ENCODE measurements around the gene AJUBA.
A peak's percentile ranks its signal among the peaks of the same experiment; 100 is the strongest.
"Not testable (repeated sequence)": the region's sequence is repeated elsewhere in the genome, so short reads cannot be mapped to it uniquely, and the experiment has no call there.

AJUBA gene

DNA sequence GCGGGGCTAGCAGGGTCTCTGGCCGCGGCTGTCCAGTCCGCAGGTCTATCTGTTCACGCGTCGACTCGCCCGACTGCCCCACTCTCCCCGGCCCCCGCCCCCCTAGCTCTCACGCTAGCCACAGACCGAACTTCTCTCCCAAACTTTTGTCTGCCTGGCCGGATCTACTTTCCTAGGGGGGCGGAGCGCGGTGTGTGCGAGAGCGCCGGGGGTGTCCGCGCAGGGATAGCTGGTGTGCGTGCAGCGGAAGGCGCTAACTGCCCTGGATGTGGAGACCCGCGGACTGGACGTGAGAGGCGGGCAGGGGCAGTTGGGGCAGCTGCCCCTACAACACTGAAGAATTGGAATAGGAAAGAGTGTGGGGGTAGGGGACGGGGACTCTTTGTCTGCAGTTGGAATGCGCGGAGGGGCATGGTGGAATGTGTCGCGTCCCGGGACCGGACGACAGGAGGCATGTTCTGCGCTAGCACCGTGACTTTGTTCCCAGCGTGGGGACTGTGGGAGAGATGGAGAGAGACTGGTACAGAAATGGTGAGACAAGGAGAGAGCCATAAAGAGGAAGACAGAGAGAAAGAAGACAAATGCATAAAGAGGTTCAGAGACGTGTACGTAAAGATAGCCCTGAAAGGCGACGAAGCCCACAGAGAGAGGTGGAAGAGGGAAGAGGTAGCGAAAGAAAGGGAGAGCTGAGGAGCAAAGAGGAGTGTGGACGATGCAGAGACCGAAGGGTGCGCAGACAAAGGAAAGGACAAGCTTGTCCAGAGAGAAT is at the start of gene AJUBA:
TSS of gene AJUBA (minus strand) at position 75 of the 769 bp plus-strand sequence. CDS start 285 bp downstream, outside the sequence.
- DNase-seq: peak; percentile 57

DNA sequence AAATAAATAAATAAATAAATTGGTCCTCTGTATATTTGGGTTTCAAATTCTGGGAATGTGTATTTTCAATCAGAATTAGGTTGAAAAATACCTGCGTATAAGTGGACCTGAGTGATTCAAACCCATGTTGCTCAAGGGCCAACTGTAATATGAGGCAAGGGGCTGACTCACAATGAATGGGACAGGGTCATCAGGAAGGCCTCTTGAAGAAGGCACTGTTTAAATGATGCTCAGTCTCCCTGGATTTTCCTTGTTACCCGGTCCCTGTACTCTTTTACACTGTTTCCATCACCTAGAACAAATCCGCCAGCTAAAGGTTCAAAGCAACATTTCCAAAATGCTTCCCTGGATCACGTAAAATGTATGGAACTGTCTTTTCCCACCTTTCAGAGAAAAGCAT is 48.6 kb upstream of the AJUBA start:
- DNase-seq: no peak

DNA sequence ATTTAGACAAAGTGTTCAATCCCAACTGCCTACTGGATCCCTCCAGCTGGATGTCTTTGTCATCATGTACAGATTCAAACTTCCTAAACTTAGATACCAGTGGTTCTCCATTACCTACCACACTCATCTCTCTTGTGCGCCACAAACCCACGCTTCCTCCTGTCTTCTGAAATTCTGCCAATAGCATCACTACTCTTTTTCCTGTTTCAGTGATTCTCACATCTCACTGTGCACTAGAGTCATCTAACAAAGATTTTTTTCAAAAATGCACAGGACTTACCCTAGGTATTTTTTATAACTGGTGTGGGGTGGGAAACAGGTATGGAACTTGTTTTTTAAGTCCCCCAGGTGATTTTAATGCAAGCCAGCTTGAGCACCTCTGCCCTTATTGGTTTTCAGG is 46.4 kb upstream of the AJUBA start:
- no peak for DNase-seq

DNA sequence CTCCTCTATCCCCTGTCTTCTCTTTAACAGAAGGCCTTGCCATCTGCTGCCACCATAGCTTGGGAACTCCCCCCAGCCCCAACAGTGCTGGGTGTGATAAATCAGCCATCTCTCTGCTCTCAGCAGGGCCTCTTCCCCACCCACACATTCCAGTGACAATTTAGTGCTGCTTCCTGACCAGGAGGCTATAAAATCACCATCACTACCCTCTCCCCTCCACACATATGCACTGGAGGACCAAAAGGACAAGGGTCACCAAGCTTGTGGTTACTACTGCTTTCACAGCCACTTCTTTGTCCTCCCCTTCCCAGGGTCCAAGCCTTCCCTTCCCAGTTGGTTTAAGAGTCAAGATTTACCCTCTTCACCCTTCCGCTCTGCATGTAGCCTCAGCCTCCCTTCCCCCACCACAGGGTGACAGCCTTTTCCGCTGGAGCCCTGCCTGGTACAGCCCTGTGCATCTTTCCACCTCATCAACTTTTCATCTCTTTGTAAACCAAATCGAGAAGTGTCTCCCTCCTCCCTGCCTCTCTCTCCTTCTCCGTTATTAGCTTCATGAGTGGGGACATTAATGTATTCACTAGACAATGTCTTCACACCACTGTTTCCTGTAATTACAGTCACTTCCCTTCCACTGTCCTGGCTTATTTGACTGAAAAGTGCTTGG is 42.9 kb upstream of the AJUBA start:
- no peak for DNase-seq

DNA sequence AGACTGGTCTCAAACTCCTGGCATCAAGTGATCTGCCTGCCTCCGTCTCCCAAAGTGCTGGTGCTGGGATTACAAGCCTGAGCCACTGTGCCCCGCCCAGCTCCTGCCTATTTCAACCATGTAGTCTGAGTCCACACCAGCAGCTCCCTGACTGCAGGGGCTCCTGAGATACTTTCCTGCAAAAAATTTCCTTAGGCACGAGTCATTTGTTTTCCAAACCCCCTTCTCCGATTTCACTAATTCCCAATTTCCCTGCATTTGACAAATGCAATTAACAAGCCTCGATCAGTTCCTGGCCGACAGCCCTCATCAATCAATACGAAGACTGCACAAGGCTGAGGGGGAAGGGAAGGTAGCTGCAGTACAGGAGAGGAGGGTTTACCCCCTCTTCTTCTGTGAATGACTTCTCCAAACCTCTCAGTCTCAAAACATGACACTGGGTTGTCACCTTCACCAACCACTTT is 42.3 kb upstream of the AJUBA start:
- DNase-seq: no peak

DNA sequence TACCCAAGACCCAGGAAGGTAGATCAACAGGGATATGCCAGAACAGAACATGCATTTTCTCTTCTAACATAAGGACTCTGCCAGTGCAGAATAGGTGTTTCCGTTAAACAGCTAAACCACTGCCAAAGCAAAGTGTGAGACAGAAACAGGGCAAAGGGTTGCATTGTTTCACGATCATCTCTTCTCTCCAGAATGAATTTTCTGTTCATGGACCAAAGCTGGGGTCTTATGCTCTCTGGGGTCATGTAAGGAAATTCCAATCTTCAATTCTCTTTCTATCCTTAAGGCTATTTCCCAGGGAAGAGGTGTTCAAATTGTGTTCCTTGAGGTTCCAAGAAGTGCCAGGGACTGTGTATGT is 41.4 kb upstream of the AJUBA start:
- DNase-seq: no peak

DNA sequence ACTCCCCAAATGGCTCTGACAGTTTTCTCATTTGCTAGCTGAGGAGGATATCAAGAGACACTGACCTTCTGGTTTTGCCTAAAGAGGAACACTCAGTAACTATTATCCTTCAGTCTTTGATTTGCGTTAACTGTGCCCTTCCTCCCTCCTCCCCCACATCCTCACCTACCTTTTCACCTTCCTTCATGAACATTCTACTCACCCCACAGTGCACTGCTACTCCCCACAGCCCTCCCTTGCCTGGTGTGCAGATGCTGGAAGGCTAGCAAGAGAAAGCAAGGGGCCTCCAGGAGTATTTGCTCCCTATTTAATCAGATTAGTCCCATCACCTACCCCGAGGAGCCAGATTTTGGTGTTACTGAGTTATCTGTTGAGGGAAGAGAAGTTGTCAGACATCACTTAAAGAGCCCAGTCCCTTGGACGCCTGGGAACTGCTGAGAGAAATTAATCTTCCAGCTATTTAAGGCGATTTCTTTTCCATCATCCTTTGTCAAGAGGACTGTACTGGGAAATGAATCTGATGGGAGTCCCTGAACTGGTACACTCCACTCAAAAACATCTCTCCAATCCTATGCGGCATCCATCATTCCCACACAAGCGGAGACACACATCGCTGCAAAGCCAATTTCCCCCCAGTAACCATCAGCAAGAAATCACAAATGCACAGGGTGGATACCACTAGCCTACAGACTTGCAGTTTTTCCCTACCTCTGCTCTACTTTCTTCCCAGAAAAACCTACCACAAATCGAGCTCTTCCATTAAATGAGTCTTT is 40.9 kb upstream of the AJUBA start:
- DNase-seq: no peak

DNA sequence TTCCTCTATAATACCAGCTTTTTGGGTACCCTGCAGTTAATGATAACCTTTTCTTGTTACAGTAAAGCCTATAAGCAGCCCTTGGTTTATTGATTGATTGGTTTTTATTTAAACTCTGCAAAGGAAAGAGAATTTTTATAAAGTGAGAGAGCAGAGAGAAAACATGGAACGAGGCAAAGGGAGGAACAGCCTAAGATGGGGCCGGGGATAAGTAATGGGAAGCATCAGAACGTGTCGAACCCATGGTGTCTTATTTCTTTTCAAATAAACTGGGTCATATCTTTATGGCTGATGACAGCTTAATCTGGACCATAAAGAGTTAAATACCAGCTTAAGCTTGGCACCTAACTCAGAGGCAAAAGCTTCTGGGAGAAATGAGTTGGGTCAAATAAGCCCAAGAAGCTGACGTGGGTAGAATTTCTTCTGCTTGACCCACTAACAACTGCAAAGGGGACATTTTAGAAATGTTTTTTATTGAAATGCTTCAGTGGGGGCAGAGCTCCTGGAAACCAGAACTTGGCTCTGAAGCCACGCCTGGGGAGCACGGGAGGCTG is 39.6 kb upstream of the AJUBA start:
- DNase-seq: no peak

DNA sequence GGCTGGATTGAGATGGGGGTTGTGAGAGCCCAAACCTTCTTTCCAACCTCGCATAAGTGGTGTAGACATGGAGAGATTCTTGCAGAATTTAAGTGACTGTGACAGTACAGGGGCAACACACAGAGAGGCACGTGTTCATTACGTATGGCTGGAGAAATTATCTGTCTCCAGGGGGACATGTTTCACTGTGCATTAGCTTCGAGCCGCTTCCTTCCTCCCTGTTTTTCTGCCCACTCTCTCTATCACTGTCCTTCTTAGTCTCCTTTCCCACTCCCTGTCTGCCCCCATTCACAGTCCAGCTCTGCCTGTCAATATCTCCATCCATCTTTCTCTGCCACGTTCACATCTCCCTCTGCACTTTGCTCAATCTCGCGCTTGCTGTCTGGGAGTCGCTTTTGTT is 39.1 kb upstream of the AJUBA start:
- no peak for DNase-seq

DNA sequence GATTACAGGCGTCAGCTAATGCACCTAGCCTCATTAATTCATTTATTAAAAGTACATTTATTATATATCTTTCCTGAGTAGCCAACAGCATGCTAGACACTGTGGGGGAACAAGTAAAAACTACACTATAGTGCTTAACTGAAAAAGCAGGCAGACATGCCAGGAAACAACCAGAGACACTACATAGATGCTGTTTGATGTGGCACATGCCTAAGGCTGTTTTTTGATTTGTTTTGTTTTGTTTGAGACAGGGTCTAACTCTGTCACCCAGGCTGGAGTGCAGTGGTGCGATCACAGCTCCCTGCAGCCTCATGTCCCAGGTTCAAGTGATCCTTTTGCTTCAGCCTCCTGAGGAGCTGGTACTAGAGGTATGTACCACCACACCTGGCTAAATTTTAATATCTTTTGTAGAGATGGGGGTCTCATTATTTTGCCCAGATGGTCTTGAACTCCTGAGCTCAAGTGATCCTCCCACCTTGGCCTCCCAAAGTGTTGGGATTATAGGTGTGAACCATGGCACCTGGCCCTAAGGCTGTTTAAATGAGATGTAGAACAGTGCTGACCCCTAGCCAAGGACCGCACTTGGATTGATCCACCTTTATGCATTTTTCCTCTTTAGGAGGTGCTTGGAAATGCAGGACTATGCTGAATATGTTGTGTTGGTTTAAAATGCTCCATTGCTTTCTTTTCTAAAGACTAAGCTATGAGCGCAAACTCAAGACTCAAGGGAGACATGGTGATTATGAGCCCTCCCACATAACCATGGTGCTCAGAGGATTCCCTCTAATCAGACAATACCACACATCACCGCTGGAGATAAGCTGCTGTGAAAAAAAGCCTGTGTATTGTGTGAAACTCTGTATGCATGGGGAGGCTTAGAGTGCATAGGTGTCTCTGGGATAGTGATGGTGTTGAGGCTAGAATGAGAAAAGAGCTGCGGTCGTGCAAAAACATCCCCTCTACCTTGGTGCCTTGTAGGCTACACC is 38.1 kb upstream of the AJUBA start:
- DNase-seq: no peak

DNA sequence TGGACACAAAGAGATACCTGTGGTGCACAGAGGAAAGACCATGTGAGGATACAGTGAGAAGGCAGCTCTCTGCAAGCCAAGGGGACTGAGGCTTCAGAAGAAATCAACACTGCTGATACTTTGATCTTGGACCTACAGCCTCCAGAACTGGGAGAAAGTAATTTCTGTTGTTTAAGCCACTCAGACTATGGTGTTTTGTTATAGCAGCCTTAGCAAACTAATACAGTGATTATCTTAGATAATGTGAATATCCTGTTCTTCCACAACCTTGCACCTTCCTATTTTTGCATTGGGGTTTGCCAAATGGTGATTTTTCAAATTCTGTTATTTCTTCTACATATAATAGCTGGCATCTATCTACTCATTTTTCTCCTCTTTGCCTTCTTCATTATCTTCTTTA is 35.8 kb upstream of the AJUBA start:
- DNase-seq: no peak

DNA sequence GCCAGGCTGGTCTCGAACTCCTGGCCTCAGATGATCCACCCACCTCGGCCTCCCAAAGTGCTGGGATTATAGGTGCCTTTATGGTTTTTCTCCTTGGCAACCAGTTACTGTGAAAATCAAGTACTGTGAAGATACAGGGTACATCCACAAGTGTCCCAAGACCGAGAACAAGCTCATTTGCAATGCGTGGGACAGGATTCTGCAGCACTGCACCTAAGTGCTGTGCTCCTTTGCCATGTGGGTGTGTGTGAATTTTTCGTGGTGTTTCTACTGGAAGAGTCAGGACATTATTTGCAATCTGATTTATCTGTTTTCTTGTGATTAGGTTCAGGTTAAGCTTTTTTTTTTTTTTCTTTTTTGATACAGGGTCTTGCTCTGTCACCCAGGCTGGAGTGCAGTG is 34.7 kb upstream of the AJUBA start:
- DNase-seq: no peak

DNA sequence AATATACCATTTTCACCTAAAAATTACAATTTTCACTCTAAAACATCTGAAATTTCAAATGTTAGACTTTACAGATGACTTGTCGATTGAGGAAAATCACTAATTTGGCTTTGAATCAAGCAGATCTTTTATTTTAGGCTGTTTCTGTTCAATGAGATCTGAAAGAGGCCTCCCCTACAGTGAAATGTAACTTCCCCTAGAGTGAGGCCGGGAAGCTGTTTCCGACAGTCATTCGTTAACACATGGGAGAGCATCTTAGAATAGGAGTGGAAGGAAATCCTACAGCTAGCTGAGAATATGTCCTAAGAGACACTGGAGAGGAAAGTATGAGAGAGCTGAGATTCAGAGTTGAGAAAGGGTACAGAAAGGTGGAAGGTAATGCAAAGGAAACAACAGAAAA is 33.3 kb upstream of the AJUBA start:
- DNase-seq: no peak

DNA sequence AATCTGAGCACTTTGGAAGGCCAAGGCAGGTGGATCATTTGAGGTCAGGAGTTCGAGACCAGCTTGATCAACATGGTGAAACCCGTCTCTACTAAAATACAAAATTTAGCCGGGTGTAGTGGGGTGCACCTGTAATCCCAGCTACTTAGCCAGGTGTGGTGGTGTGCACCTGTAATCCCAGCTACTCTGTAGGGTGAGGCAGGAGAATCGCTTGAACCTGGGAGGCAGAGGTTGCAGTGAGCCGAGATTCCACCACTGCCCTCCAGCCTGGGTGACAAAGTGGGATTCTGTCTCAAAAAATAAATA is 31.4 kb upstream of the AJUBA start:
- not testable (repeated sequence) for DNase-seq

DNA sequence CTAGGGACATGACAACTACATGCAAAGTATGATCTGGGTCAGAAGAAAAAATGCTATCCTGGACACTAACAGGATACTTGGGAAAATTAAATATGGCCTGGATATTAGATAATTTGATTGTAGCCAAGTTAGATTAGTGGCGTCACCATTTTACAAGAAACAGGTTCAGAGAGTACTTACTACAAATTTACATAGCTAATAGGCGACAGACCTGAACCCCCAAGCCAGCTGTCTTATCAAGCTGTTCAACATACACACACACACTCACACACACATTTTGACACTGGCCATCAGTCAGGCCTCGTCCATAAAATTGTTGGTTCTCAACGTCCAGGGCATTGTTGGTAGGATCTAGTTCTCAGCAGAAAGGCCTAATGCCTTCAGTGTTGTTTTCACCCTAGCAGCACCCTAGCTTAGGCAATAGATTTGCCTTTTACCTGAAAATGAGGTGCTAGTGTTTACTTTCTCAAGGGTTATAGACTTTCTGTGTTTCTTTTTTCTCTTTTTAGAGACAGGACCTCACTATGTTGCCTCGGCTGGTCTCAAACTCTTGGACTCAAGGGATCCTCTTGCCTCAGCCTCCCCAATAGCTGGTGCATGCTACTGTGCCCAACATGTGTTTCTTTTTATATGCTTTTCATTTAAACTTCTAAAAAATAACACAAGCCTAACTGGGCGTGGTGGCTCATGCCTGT is 30.9 kb upstream of the AJUBA start:
- no peak for DNase-seq

DNA sequence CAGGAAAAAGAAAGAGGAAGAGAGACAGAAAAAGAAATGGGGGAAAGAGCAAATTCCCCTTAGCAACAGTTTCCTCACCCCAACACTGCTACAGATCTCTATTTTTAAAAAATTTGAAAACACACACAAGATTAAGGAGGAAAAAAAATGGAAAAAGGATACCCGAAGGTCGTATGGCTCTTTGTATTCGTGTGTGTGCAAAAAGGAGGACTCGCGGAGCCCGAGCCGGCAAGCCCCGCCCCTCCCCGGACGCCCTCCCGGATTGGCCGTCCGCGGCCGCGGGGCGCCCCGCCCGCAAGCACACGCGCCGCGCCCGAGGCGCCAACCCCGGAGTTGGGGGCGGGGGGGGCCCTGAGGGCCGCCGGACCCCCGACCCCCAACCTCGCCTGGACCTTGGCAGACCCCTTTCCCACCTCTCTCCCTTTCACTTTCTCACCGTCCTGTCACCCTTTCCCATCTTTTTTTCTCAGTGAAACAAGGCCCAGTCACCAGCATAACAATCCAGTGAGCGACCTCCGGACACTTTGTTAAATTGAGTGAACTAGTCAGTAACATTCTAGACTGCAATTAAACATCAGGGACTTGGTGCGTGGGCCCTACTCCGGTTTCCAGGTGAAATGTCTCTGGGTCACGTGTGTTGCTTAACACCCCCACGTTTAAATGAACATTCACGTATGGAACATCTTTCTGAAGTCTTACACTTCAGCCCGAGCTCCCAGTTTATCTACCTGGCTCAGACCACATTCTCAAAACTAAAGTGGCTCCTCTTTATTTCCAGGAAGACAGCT is 27.8 kb upstream of the AJUBA start, which contains the start of gene C14orf93:
TSS of gene C14orf93 (minus strand) at position 205 of the 788 bp plus-strand sequence. CDS start 11,120 bp downstream, outside the sequence.
- DNase-seq: peak; percentile 83

DNA sequence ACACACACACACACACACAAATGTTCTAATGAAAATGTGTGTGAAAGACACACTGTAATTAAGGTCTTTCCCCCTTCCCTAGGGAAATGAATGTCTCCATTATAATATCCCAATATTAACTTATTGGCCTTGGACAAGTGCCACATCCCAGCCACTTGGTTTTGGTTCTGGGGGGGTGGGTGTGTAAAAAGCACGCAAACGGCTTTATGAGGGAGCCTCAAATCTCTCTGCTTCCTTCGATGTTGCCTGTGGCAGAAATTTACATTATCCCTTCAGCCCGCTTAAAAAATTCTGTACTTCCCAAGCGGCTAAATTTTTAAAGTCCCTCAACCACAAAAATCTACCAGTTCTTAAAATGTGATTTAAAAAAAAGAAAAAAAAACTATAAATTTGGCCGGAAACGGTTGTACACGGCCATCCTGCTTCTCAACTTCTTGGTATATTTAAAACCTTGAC is 27.2 kb upstream of the AJUBA start:
- no peak for DNase-seq

DNA sequence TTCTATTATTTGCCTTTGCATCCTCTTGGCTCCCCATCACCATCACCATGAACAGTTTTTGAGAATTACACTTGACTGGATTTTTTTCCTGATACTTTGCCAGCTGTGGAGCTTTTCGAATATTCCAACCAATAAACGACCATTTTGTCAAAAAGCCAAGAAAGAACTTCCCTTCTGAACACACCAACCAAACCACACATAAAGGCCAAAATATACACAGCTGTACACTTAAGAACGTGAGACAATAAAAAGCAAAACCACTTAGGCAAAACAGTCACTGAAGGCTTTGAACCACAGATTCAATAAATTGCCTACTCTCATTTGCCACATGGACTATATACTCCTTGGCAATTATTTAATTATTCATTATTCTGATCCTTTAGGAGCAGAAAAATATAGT is 26.5 kb upstream of the AJUBA start:
- no peak for DNase-seq

DNA sequence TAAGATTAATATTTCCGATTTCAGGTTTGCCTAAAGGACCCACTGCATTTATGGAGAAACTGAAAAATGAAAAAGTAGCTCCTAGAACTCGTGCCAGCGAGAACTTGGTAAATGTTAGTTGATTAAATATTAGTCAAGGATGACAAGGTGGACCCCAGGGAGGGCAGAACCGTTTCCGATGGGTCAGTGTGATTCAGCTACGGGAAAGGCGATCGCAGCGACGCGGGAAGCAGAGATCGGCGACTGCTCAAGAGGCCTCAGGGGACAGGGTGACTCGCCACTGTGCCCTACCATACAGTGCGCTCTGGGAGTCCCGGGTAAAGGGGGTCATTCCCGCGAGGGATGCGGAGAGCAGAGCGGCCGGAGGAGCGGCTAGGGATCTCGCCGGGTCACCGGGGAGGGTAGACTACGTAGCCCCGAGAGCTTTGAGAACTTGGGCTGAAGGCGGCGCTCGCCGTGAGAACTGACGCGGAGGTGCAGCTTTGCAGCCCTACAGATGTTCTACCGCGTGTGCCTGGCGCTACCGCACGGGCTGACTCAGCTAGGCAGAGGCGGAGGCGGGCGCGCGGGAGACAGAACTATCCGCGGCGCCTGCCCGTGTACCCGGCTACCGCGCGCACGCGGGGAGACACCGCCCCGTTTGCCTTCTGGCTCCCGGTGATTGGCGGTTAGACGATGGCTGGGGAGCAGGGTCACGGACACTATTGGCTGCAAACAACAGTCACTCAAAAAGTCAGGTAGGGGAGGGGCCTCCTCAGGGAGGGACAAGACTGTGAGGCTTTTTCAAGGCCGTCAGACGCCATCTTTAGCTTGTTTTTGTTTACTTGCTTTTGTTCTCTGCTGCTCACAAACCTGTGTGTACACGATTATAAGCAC is 24.4 kb upstream of the AJUBA start:
- DNase-seq: peak; percentile 96

DNA sequence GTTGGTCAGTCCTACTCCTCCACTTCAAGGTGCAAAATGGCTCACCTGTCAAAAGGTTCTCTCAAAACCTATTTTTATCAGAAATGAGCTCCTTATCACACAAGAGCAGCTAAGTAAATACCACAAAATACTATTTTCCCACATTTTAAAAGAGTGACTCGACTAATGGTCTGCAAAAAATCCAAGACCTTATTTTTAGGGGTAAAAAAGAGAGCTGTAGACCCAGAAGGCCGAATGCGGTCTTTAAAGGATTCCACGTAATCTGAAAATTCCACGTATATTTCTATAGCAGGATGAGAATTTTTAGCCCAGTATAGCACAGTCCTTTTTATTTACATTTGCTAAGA is 23.8 kb upstream of the AJUBA start:
- DNase-seq: no peak

All from activated CD4-positive, CD25-positive, alpha-beta regulatory T cell treated with anti-CD3 and anti-CD28 coated beads, Interleukin-2, amount 50 U/mL, for 72 hours (primary cell).